H1 (cell line): ENCODE data around the gene GSK3B. TPM values are rescaled to one million over a fixed set of nuclear protein-coding genes. Genes with fewer than 3 reads are reported as not detected.

ENCODE experiments used
- CTCF ChIA-PET: fragments of 300-600 bp; sonication (Branson Sonifier 250); formaldehyde crosslinking; loops from one replicate; lab custom pipeline; 2021; ENCODE audit not compliant: partially characterized antibody; lab: Charles Lee
- POLR2A ChIA-PET: fragments of 300-600 bp; sonication (Branson Sonifier 250); formaldehyde crosslinking; loops from one replicate; lab custom pipeline; 2021; ENCODE audit warnings: inconsistent platforms; ENCODE audit not compliant: partially characterized antibody; lab: Charles Lee
- DNase-seq, 2 experiments: peaks; one replicate each; pipeline versions ENCODE4 v3.0.0 to v3.0.0-alpha.2; 2010 to 2022; ENCODE audit warnings: low spot score in 2 of 2, low read depth in 1 of 2, mixed read lengths in 1 of 2
- FAIRE-seq: peaks from 2 replicates; lab custom pipeline; 2011; peaks lifted over from hg19 to GRCh38; lab: Jason Lieb, UNC
- H2AFZ ChIP-seq: 2 replicates; pipeline ENCODE4 v1.8.1; 2012; ENCODE audit warnings: low read length, inconsistent platforms
- H2AK5ac ChIP-seq: 2 replicates; pipeline ENCODE4 v1.6.1; 2013; ENCODE audit warnings: low read depth, low read length
- H2BK120ac ChIP-seq: replicated peaks from 2 replicates; pipeline ENCODE3; 2013; ENCODE audit warnings: low read depth, low read length, inconsistent platforms
- H2BK12ac ChIP-seq: 2 replicates; pipeline ENCODE4 v1.6.1; 2013; ENCODE audit warnings: low read depth, low read length
- H2BK15ac ChIP-seq: 2 replicates; pipeline ENCODE4 v1.6.1; 2013; ENCODE audit warnings: low read length
- H2BK20ac ChIP-seq: 2 replicates; pipeline ENCODE4 v1.6.1; 2013; ENCODE audit warnings: low read length
- H2BK5ac ChIP-seq: 2 replicates; pipeline ENCODE4 v1.6.1; 2013; ENCODE audit warnings: low read depth, low read length
- H3K14ac ChIP-seq: 2 replicates; pipeline ENCODE4 v1.6.1; 2013; ENCODE audit warnings: inconsistent platforms; ENCODE audit not compliant: insufficient read length
- H3K18ac ChIP-seq: 2 replicates; pipeline ENCODE4 v1.6.1; 2013; ENCODE audit warnings: low read length; ENCODE audit errors: extremely low read depth
- H3K23ac ChIP-seq: 2 replicates; pipeline ENCODE4 v1.6.1; 2013; ENCODE audit warnings: inconsistent platforms; ENCODE audit not compliant: insufficient read length
- H3K23me2 ChIP-seq: 2 replicates; pipeline ENCODE4 v1.6.1; 2013; ENCODE audit warnings: low read depth, low read length
- H3K27ac ChIP-seq: 2 replicates; pipeline ENCODE4 v1.6.1; 2011; ENCODE audit warnings: low read depth, low read length, inconsistent platforms
- H3K27me3 ChIP-seq, 4 experiments: replicated peaks in 1 of 4; 1 replicate in 1 of 4; 2 replicates in 3 of 4; pipeline versions ENCODE4 v1.6.1 to v1.8.1; 2011 to 2013; ENCODE audit warnings: low read length in 3 of 4, mild to moderate bottlenecking in 3 of 4, inconsistent platforms in 2 of 4, mixed read lengths in 2 of 4, moderate library complexity in 1 of 4; ENCODE audit not compliant: control insufficient read depth in 3 of 4, insufficient read depth in 3 of 4; ENCODE audit errors: extremely low read depth in 1 of 4
- H3K36me3 ChIP-seq, 4 experiments: 2 replicates each; pipeline versions ENCODE4 v1.6.1 to v1.8.1; 2011 to 2013; ENCODE audit warnings: mild to moderate bottlenecking in 4 of 4, low read length in 3 of 4, moderate library complexity in 2 of 4, control low read depth in 1 of 4, inconsistent platforms in 1 of 4; ENCODE audit not compliant: insufficient read depth in 4 of 4, control insufficient read depth in 2 of 4
- H3K4ac ChIP-seq: replicated peaks from 2 replicates; pipeline ENCODE3; 2013; ENCODE audit warnings: low read length, low read depth, mixed read lengths, inconsistent platforms; ENCODE audit not compliant: insufficient read length
- H3K4me1 ChIP-seq, 4 experiments: replicated peaks in 1 of 4; 1 replicate in 1 of 4; 2 replicates in 3 of 4; pipeline versions ENCODE4 v1.6.1 to v1.8.1; 2011 to 2013; ENCODE audit warnings: low read length in 3 of 4, inconsistent platforms in 2 of 4, mixed read lengths in 1 of 4; ENCODE audit not compliant: insufficient read depth in 4 of 4, control insufficient read depth in 3 of 4
- H3K4me2 ChIP-seq, 2 experiments: 2 replicates each; pipeline versions ENCODE4 v1.6.1 to v1.8.1; 2011 to 2013; ENCODE audit warnings: low read depth in 2 of 2, low read length in 2 of 2, control low read depth in 1 of 2, inconsistent platforms in 1 of 2, mild to moderate bottlenecking in 1 of 2; ENCODE audit not compliant: insufficient read depth in 1 of 2
- H3K4me3 ChIP-seq, 4 experiments: fragments of 200-600, 300-600 bp in 1 of 4; sonication (generic), shearing (Covaris generic), sonication (Bioruptor Twin) in 1 of 4; 2 replicates each; pipeline versions ENCODE4 v1.5.1 to v1.8.1; 2011 to 2016; ENCODE audit warnings: low read length in 4 of 4, low read depth in 3 of 4, control low read depth in 2 of 4, inconsistent platforms in 2 of 4, mild to moderate bottlenecking in 2 of 4, mixed read lengths in 1 of 4, moderate library complexity in 1 of 4; ENCODE audit not compliant: insufficient read depth in 2 of 4; ENCODE audit errors: extremely low read depth in 1 of 4
- H3K56ac ChIP-seq: replicated peaks from 2 replicates; pipeline ENCODE3; 2013; ENCODE audit warnings: low read depth, mild to moderate bottlenecking, mixed read lengths, low read length, inconsistent platforms; ENCODE audit not compliant: insufficient read length
- H3K79me1 ChIP-seq: 2 replicates; pipeline ENCODE4 v1.6.1; 2013; ENCODE audit warnings: low read depth, low read length, control low read depth
- H3K79me2 ChIP-seq, 2 experiments: 2 replicates each; pipeline versions ENCODE4 v1.6.1 to v1.8.1; 2012 to 2013; ENCODE audit warnings: low read length in 2 of 2, mild to moderate bottlenecking in 2 of 2, inconsistent platforms in 1 of 2; ENCODE audit not compliant: insufficient read depth in 2 of 2, control insufficient read depth in 1 of 2
- H3K9ac ChIP-seq, 4 experiments: replicated peaks in 1 of 4; 1 replicate in 1 of 4; 2 replicates in 3 of 4; pipeline versions ENCODE4 v1.6.1 to v1.8.1; 2011 to 2013; ENCODE audit warnings: low read depth in 3 of 4, low read length in 3 of 4, control low read depth in 2 of 4, mild to moderate bottlenecking in 2 of 4, moderate library complexity in 2 of 4, inconsistent platforms in 1 of 4; ENCODE audit errors: extremely low read depth in 1 of 4
- H3K9me3 ChIP-seq, 2 experiments: 2 replicates each; pipeline versions ENCODE4 v1.6.1 to v1.8.1; 2012 to 2013; ENCODE audit warnings: mild to moderate bottlenecking in 2 of 2, moderate library complexity in 2 of 2, control low read depth in 1 of 2, inconsistent platforms in 1 of 2, low read depth in 1 of 2, low read length in 1 of 2, mixed read lengths in 1 of 2; ENCODE audit not compliant: insufficient read depth in 2 of 2
- H4K20me1 ChIP-seq, 2 experiments: replicated peaks in 1 of 2; 2 replicates each; pipeline versions ENCODE3 to v1.8.1; 2011 to 2013; ENCODE audit warnings: inconsistent platforms in 2 of 2, low read length in 2 of 2, mild to moderate bottlenecking in 1 of 2; ENCODE audit not compliant: insufficient read depth in 2 of 2, control insufficient read depth in 1 of 2
- H4K5ac ChIP-seq: 2 replicates; pipeline ENCODE4 v1.6.1; 2013; ENCODE audit warnings: low read length, low read depth, mixed read lengths, inconsistent platforms; ENCODE audit not compliant: insufficient read length
- H4K8ac ChIP-seq: 2 replicates; pipeline ENCODE4 v1.8.0; 2013; ENCODE audit warnings: mild to moderate bottlenecking, moderate library complexity, low read length, inconsistent platforms; ENCODE audit not compliant: insufficient read depth; ENCODE audit errors: extremely low read depth
- H4K91ac ChIP-seq: replicated peaks from 2 replicates; pipeline ENCODE3; 2013; ENCODE audit warnings: low read length, mixed read lengths, inconsistent platforms; ENCODE audit not compliant: insufficient read length
- MAFK ChIP-seq: IDR thresholded peaks from 2 replicates; pipeline ENCODE4 v1.6.1; 2012; ENCODE audit warnings: low read depth, mild to moderate bottlenecking, improper control_type of control experiment, low read length
- TBP ChIP-seq: IDR thresholded peaks from 2 replicates; pipeline ENCODE4 v1.6.1; 2011; ENCODE audit warnings: low read depth, low read length, improper control_type of control experiment
- WGBS, 2 experiments: shearing (Covaris generic) in 1 of 2; methylation state at CpG; one replicate each; pipeline versions ENCODE4 v1.1.6 to v1.1.7; 2013 to 2015; ENCODE audit warnings: low lambda C conversion rate in 2 of 2, mixed read lengths in 2 of 2, inconsistent platforms in 1 of 2, low coverage in 1 of 2, missing lambda C conversion rate in 1 of 2; ENCODE audit not compliant: insufficient replicate concordance in 2 of 2, insufficient coverage in 1 of 2, insufficient read length in 1 of 2; ENCODE audit errors: extremely low coverage in 1 of 2, missing lambda C conversion rate in 1 of 2; 5-methylcytosine and 5-hydroxymethylcytosine counted together
- polyA plus RNA-seq, 7 experiments: library from polyadenylated mRNA; depleted of rRNA in 3 of 7; stranded (reverse) in 5 of 7; unstranded in 2 of 7; fragments of >200 nt in 5 of 7; fragments of 200-250 nt in 2 of 7; gene quantifications; 1 replicate in 5 of 7; 2 replicates in 1 of 7; 4 replicates in 1 of 7; pipeline versions ENCODE4 v1.2.1 to v1.2.3, GENCODE V29; 2011 to 2013; ENCODE audit warnings: missing spikeins in 2 of 7, mixed read lengths in 2 of 7
- total RNA-seq: library from RNA; stranded (reverse); fragmentation: NEBNext Ultra II Directional; extraction: Animal tissue kit (Norgen Biotek cat#: 25700); gene quantifications from 2 replicates; pipeline ENCODE4 v1.2.1, GENCODE V29; 2021

GSK3B gene
- total and polyA plus RNA-seq, 2 of the 8 experiments (the other 6 are each of a cell fraction or from before 2014, with no cell fraction given), result 24.2 to 50.7 TPM

DNA sequence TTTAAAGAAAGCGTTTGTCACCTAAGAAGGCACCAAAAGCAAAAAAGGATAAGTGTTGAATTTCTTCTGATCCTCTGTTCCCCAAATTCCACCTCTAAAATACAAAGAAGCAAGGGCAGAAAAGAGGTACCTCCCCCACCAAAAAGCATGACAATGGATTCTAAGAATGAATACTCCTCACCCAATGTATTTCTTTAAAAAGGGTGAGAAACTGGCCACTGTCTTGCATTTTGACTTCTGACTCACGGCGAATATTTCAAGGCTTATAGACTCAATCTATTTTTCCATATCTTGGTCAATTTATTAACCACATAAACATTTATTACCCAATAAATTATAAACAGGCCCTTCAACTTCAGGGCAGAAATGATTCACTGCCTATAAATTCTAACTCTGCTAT is 181.2 kb downstream of the GSK3B start:
- H2BK120ac ChIP-seq, result no peak overlapping the region
- peak overlapping the region in 1 of 4 experiments; percentile 38; a peak in 1 of 8 replicates for H3K4me3 ChIP-seq
- peak overlapping the region; percentile 3 to 55; a peak in 3 of 4 replicates for H3K4me2 ChIP-seq
- peak overlapping the region; percentile 41 for H4K5ac ChIP-seq
- no peak overlapping the region for H3K27ac ChIP-seq
- H3K79me2 ChIP-seq, result no peaks in the 10 kb centered on the region
- no peaks in the 10 kb centered on the region for H3K27me3 ChIP-seq
- ChIA-PET CTCF (no interaction called here), POLR2A (no interaction called here)
- peaks cover 0 to 4% (median 0%) of the 10 kb centered on the region in 4 experiments; a peak in 2 of 7 replicates for H3K4me1 ChIP-seq
- H2AK5ac ChIP-seq, result no peak overlapping the region
- H3K9ac ChIP-seq, result no peak overlapping the region
- no peak overlapping the region for H4K8ac ChIP-seq
- H3K9me3 ChIP-seq, result no peaks in the 10 kb centered on the region
- FAIRE-seq, result peak; percentile 13
- no peaks in the 10 kb centered on the region for H3K23me2 ChIP-seq
- H4K20me1 ChIP-seq, result no peaks in the 10 kb centered on the region
- 28% methylated on average over 3 of the region's 3 CpGs; no CpG with 5 or more reads in 1 of the 2 experiments for WGBS, 2 experiments
- no peak overlapping the region for H2BK15ac ChIP-seq
- H2AFZ ChIP-seq, result no peak overlapping the region
- DNase-seq, result no peak
- no peak overlapping the region for H3K56ac ChIP-seq
- no peak overlapping the region for H2BK5ac ChIP-seq
- H3K18ac ChIP-seq, result no peak overlapping the region
- no peak overlapping the region for H3K14ac ChIP-seq
- peaks cover 0 to 10% (median 2%) of the 10 kb centered on the region in 4 experiments; a peak in 3 of 8 replicates for H3K36me3 ChIP-seq
- no peak overlapping the region for H3K23ac ChIP-seq
- H3K79me1 ChIP-seq, result no peaks in the 10 kb centered on the region
- no peak overlapping the region for H2BK20ac ChIP-seq
- no peak overlapping the region for H4K91ac ChIP-seq
- no peak overlapping the region for H2BK12ac ChIP-seq
- no peak overlapping the region for H3K4ac ChIP-seq
- TF ChIP-seq TBP (no peak), MAFK (no peak)
